ENCODE measurements around the gene CD34.

DNA sequence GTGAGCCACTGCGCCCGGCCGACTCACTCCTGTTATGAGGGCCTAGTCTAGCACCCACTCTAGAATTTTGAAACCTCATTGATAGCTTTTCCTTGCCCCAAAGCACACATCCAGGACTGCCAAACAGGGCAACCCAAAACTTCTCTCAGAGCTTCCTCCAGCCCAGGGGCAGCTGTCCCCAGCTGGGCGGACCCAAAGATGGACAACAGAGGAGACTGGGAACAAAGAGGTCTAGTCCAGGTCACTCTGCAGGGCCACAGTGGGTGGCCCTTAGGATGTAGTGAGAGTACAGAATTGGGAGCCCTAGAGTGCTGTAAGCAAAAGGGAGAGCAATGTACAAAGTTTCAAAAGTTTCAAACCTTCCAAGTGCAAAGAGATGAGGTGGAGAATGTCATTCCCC lies 1.2 kb downstream of the CD34 start:
- TF ChIP-seq CTCF (IDR thresholded peaks at IDR 0.05; ENCODE audit: low read depth, low read length): no peak
- TF ChIP-seq EZH2phosphoT487 (IDR thresholded peaks at IDR 0.05; ENCODE audit: low read depth): no peak
